CD14-positive monocyte (primary cell): ENCODE results near the gene SGCE. TPM values are rescaled to one million over a fixed set of nuclear protein-coding genes. Genes with fewer than 3 reads are reported as not detected.

Source experiments
- DNase-seq, 3 donors: peaks; one replicate each; pipeline ENCODE4 v3.0.0-alpha.2; 2011 to 2022
- H2AFZ ChIP-seq: 2 replicates; pipeline ENCODE4 v1.6.0; 2012; ENCODE audit warnings: mild to moderate bottlenecking, low read depth, low read length, inconsistent platforms; ENCODE audit not compliant: insufficient read depth, poor library complexity, severe bottlenecking
- H3K27ac ChIP-seq, 2 donors: 1 replicate in 1 of 2; 2 replicates in 1 of 2; pipeline ENCODE4 v1.5.1; 2012 to 2013; ENCODE audit warnings: low read length in 2 of 2, control low read depth in 1 of 2, inconsistent platforms in 1 of 2, low read depth in 1 of 2, mild to moderate bottlenecking in 1 of 2
- H3K27me3 ChIP-seq, 2 donors: one replicate each; pipeline versions ENCODE4 v1.6.0 to v1.6.1; 2011 to 2013; ENCODE audit warnings: low read length in 2 of 2; ENCODE audit not compliant: control insufficient read depth in 2 of 2, insufficient read depth in 2 of 2
- H3K36me3 ChIP-seq, 2 donors: replicated peaks in 1 of 2; 1 replicate in 1 of 2; 2 replicates in 1 of 2; pipeline versions ENCODE4 v1.5.1 to v1.6.1; 2012 to 2013; ENCODE audit warnings: low read length in 2 of 2, control low read depth in 1 of 2, inconsistent platforms in 1 of 2, mild to moderate bottlenecking in 1 of 2; ENCODE audit not compliant: insufficient read depth in 2 of 2, control insufficient read depth in 1 of 2
- H3K4me1 ChIP-seq, 2 donors: 1 replicate in 1 of 2; 2 replicates in 1 of 2; pipeline versions ENCODE4 v1.5.1 to v1.6.1; 2012 to 2013; ENCODE audit warnings: low read length in 2 of 2, control low read depth in 1 of 2, inconsistent platforms in 1 of 2, mild to moderate bottlenecking in 1 of 2, moderate library complexity in 1 of 2; ENCODE audit not compliant: insufficient read depth in 2 of 2, control insufficient read depth in 1 of 2
- H3K4me2 ChIP-seq: replicated peaks from 2 replicates; pipeline ENCODE3; 2012; ENCODE audit warnings: low read length, moderate library complexity, mild to moderate bottlenecking; ENCODE audit not compliant: poor library complexity, severe bottlenecking; ENCODE audit errors: extremely low read depth
- H3K4me3 ChIP-seq, 3 experiments: fragments of 200-600 bp in 1 of 3; sonication (generic) in 1 of 3; replicated peaks in 1 of 3; 1 replicate in 2 of 3; 2 replicates in 1 of 3; pipeline ENCODE4 v1.5.1; 2011 to 2013; ENCODE audit warnings: low read length in 3 of 3, mild to moderate bottlenecking in 3 of 3, control low read depth in 2 of 3, low read depth in 2 of 3, inconsistent platforms in 1 of 3, moderate library complexity in 1 of 3
- H3K79me2 ChIP-seq: 2 replicates; pipeline ENCODE4 v1.6.0; 2012; ENCODE audit warnings: mild to moderate bottlenecking, control low read depth, inconsistent platforms, low read length, moderate library complexity; ENCODE audit not compliant: insufficient read depth
- H3K9ac ChIP-seq: 2 replicates; pipeline ENCODE4 v1.6.0; 2017; ENCODE audit warnings: low read length, mild to moderate bottlenecking; ENCODE audit not compliant: insufficient read depth, poor library complexity, severe bottlenecking
- H3K9me3 ChIP-seq, 2 donors: replicated peaks in 1 of 2; 1 replicate in 1 of 2; 2 replicates in 1 of 2; pipeline versions ENCODE4 v1.5.1 to v1.6.1; 2012 to 2013; ENCODE audit warnings: low read length in 2 of 2, control low read depth in 1 of 2; ENCODE audit not compliant: control insufficient read depth in 1 of 2, insufficient read depth in 1 of 2
- H4K20me1 ChIP-seq: 2 replicates; pipeline ENCODE4 v1.6.0; 2012; ENCODE audit warnings: mild to moderate bottlenecking, low read length, control low read depth, moderate library complexity; ENCODE audit not compliant: insufficient read depth
- H3K27ac Mint-ChIP-seq, 7 donors: one replicate each; pipeline ENCODE4 v1.8.0; 2020; ENCODE audit warnings: mild to moderate bottlenecking in 7 of 7, mixed read lengths in 7 of 7, moderate library complexity in 6 of 7, inconsistent platforms in 2 of 7
- H3K27me3 Mint-ChIP-seq, 3 donors: one replicate each; pipeline ENCODE4 v1.8.0; 2021 to 2022; ENCODE audit warnings: low read depth in 3 of 3, mild to moderate bottlenecking in 3 of 3, mixed read lengths in 3 of 3, moderate library complexity in 3 of 3, inconsistent platforms in 1 of 3
- H3K36me3 Mint-ChIP-seq, 2 donors: one replicate each; pipeline ENCODE4 v1.8.0; 2020; ENCODE audit warnings: mixed read lengths in 2 of 2, inconsistent platforms in 1 of 2, mild to moderate bottlenecking in 1 of 2
- H3K4me1 Mint-ChIP-seq: one replicate; pipeline ENCODE4 v1.8.0; 2020; ENCODE audit warnings: mild to moderate bottlenecking, mixed read lengths
- H3K4me3 Mint-ChIP-seq, 2 donors: one replicate each; pipeline ENCODE4 v1.8.0; 2020; ENCODE audit warnings: mild to moderate bottlenecking in 2 of 2, mixed read lengths in 2 of 2, moderate library complexity in 1 of 2
- H3K9me3 Mint-ChIP-seq, 7 donors: one replicate each; pipeline ENCODE4 v1.8.0; 2020 to 2022; ENCODE audit warnings: mixed read lengths in 7 of 7, mild to moderate bottlenecking in 6 of 7, moderate library complexity in 6 of 7, inconsistent platforms in 2 of 7
- CTCF ChIP-seq: fragments of 200-600 bp; IDR thresholded peaks from one replicate; pipeline ENCODE4 v1.8.0; 2022; ENCODE audit warnings: antibody characterized with exemption, mild to moderate bottlenecking
- whole genome bisulfite sequencing: methylation state at CpG from one replicate; pipeline ENCODE4 v1.1.5; 2013; ENCODE audit warnings: missing lambda C conversion rate; ENCODE audit not compliant: insufficient coverage; 5-methylcytosine and 5-hydroxymethylcytosine counted together
- intact Hi-C, 2 donors: fragments of 100-400 bp; cut with micrococcal nuclease; formaldehyde crosslinking; loops; one replicate each; pipeline versions ENCODE4 v1.15.0 to v1.15.1; 2023
- polyA plus RNA-seq, 3 donors: library from polyadenylated mRNA; depleted of rRNA in 1 of 3; unstranded in 2 of 3; stranded (reverse) in 1 of 3; fragments of 300-500 nt in 2 of 3; fragments of >200 nt in 1 of 3; fragmentation: Illumina TruSeq in 2 of 3; gene quantifications; 1 replicate in 2 of 3; 2 replicates in 1 of 3; pipeline ENCODE4 v1.2.3, GENCODE V29; 2012 to 2021

The SGCE gene
- polyA plus RNA-seq, 3 donors: not detected

- no peaks in the 10 kb centered on the region for H3K27me3 ChIP-seq
- no peak for TF ChIP-seq CTCF
- H3K27ac ChIP-seq: no peak overlapping the region
- no peak overlapping the region for H2AFZ ChIP-seq
- Mint-ChIP-seq H3K4me3 (no peak overlapping the region), H3K27me3 (peaks cover 0 to 3% (median 0%) of the 10 kb centered on the region in 3 donors), H3K4me1 (peaks cover 6% of the 10 kb centered on the region), H3K9me3 (no peaks in the 10 kb centered on the region), H3K27ac (no peak overlapping the region), H3K36me3 (peaks cover 7% of the 10 kb centered on the region in 2 donors)
- no peaks in the 10 kb centered on the region for H3K36me3 ChIP-seq
- H3K4me1 ChIP-seq: no peaks in the 10 kb centered on the region
- no peaks in the 10 kb centered on the region for H4K20me1 ChIP-seq
- no CpG with 5 or more reads among the region's 2 CpGs for WGBS
- no peak overlapping the region for H3K4me3 ChIP-seq
- H3K9me3 ChIP-seq: no peaks in the 10 kb centered on the region
- H3K4me2 ChIP-seq: no peak overlapping the region
- H3K9ac ChIP-seq: no peak overlapping the region
- no peak for DNase-seq
- H3K79me2 ChIP-seq: no peaks in the 10 kb centered on the region
- intact Hi-C loops: no loop called here
These were observed 94.0 kb downstream of the SGCE start for GRCh38 chr7:94561841-94562514.

- intact Hi-C loops: no loop called here
- no CpG with 5 or more reads among the region's 1 CpG for WGBS
- peaks cover 10 to 15% of the 10 kb centered on the region in 2 donors for H3K36me3 Mint-ChIP-seq
These were observed 96.0 kb downstream of the SGCE start for GRCh38 chr7:94559972-94560371.

More at GRCh38 chr7:94559972-94560371, 96.0 kb downstream of the SGCE start:
- Histone ChIP-seq H3K9ac (no peak overlapping the region), H3K4me2 (no peak overlapping the region), H3K9me3 (no peaks in the 10 kb centered on the region), H3K4me1 (no peaks in the 10 kb centered on the region), H3K4me3 (no peak overlapping the region), H3K27me3 (no peaks in the 10 kb centered on the region), H2AFZ (no peak overlapping the region), H3K36me3 (peaks cover 0 to 2% of the 10 kb centered on the region in 2 donors), H4K20me1 (no peaks in the 10 kb centered on the region), H3K27ac (no peak overlapping the region), H3K79me2 (no peaks in the 10 kb centered on the region)
- no peak for DNase-seq
- TF ChIP-seq CTCF: no peak
- peaks cover 0 to 3% (median 0%) of the 10 kb centered on the region in 3 donors for H3K27me3 Mint-ChIP-seq
- peaks cover 6% of the 10 kb centered on the region for H3K4me1 Mint-ChIP-seq
- H3K27ac Mint-ChIP-seq: no peak overlapping the region
- no peak overlapping the region for H3K4me3 Mint-ChIP-seq
- H3K9me3 Mint-ChIP-seq: no peaks in the 10 kb centered on the region
